DMS153 treated with DMSO at 0.1 percent for 48 hours (cell line): Measurements from ENCODE around the gene S100G.
"Not testable (repeated sequence)": the region's sequence is repeated elsewhere in the genome, so short reads cannot be mapped to it uniquely, and the experiment has no call there.

Source experiments
- DNase-seq: peaks from one replicate; lab custom pipeline; 2025; ENCODE audit not compliant: unreplicated experiment; lab: John Stamatoyannopoulos, UW

S100G gene

DNA sequence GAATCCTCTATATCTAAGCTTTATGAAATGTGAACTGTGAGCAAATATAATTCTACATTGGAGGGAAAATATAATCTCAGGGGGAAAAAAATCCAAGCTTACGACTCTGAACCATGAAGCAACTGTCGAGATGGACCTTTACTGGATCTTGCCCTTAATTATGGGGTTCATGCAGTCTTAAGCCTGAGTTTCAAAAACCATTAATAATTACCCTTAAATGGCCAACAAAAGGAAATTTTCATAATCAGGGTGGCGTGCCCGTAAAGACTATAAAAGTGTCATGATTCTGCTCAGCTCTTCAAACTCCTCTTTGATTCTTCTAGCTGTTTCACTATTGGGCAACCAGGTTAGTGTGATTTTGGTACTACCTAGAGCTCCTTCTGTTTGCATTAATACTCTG is at the start of gene S100G:
Gene S100G, plus strand, starts transcription at position 301 of the 400 bp plus-strand sequence. CDS start 849 bp downstream, outside the sequence.
- DNase-seq, result no peak

DNA sequence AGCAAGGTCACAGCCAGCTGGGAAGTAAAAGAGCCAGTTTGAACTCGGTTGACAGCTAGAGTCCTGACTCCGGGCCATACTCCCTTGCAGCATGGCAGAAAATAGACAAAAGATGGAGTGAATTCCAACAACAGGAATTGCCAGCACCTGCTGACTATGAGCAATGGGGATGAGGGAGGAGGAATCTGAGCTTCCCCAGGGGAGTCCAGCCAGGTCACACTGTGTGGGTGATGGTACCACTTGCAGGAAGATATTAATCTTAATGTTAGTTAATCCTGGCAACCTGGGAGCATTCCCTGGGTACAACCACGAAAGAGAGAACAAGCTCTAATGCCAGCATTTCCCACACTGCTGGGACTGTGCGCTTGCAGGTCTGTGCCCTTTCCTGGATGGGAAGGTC is 48.1 kb upstream of the S100G start:
- no peak for DNase-seq

GRCh38 chrX:16603235-16603634 is 46.7 kb upstream of the S100G start:
- DNase-seq, result not testable (repeated sequence)

GRCh38 chrX:16603822-16604221 is 46.1 kb upstream of the S100G start:
- no peak for DNase-seq

GRCh38 chrX:16604337-16604736 is 45.6 kb upstream of the S100G start:
- DNase-seq, result no peak

- DNase-seq, result no peak
Measured at GRCh38 chrX:16606142-16606720, 43.7 kb upstream of the S100G start.

DNA sequence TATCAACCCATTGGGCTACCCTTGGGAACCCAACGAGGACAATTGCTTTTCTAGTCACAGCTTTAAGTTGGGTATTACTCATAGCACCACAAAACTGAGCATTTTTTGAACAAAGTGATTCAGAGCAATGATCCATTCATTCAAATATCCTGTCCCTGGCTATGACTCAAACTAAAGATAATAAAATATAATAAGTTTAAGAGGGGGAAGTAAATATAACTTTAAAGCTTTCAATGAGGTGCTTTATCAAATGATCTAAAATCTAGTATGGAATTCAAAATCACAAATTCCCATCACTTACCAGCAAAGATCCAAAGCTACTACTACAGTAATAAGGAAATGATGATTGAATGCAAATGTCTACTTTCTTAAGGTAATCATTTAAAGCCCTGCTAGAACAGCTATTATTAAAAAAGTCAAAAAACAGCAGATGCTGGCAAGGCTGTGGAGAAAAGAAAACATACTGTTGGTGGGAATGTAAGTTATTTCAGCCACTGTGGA is 39.8 kb upstream of the S100G start:
- no peak for DNase-seq

GRCh38 chrX:16610654-16611053 is 39.3 kb upstream of the S100G start:
- not testable (repeated sequence) for DNase-seq

DNA sequence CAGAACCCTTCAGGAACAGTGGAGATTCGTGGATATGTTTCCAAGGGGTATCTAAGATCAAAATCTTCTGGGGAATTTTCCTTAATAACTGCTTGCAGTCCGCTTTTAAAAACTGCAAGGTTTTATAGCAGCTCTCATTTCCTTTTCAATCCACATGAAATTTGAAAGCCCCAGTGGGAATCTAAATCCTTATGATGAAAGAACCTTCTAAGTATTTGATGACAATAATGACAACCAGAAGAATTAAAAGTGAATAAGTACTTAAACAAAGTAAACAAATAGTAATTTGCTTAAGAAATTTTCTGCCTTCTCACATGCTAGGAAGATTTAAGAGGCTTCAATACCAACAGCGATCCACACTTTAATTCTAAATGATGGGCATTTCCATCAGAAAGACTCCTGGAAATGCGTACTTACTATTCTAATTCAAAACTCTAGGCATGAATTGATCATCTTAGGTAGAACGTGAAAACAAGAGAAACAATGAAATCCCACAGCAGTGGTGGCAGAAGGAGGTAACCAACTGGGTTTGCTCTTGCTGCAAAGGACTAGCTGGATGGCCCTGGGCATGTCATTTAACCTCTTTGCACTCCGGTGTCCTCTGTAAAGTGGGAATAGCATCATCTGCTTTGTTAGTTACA is 37.6 kb upstream of the S100G start:
- DNase-seq, result no peak

DNA sequence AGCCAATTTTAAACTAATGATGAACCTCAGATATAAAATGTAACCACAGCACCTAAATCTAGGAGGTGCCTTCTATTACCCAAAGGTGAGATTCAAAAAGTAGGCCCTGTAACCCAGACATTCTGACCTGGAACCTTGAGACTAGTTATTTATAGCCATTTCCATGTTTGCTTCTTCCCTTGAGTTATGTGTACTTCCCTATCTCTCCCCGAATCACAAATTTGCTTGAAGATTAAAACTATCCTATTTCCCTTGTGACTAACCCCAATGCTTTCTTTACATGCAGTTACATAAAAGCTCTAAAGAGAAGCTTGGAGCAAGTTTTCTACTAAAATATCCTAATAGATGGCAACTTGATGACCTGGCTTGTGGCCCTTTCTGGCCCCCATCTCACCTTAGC is 32.6 kb upstream of the S100G start:
- no peak for DNase-seq

GRCh38 chrX:16618422-16618821 is 31.5 kb upstream of the S100G start:
- DNase-seq, result no peak

DNA sequence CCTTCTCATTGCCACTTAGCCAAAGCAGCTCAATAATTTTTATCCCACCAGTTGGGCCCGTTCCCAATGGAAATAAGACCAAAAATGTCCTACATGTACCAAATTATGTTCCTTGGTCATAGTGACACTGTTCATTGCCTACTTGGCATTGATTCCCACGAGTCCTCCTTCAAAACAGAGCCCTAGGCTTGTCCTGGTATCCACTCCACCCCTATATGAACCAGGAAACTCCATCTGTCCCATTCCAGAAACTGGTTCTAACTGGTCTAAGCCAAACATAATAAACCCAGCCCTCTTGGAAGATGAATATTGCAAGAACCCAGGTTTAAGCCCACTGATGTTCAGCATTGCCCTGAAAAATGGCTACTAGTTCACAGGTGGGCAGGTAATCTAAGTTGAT is 30.9 kb upstream of the S100G start:
- no peak for DNase-seq

DNA sequence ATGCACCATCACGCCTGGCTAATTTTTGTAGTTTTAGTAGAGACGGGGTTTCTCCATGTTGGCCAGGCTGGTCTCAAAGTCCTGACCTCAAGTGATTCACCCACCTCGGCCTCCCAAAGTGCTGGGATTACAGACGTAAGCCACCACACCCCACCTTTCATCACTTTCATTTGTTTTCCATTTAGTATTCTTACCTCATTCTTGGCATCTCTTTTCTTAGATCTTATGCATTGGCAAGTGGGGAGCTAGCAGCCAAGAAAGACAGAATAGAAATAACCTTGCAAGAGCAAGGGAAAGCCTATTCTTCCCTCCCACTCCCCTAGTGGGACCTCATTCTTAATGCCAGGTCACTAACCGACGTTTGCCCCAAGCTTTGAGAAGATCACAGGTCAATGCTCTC is 21.4 kb upstream of the S100G start:
- not testable (repeated sequence) for DNase-seq

DNA sequence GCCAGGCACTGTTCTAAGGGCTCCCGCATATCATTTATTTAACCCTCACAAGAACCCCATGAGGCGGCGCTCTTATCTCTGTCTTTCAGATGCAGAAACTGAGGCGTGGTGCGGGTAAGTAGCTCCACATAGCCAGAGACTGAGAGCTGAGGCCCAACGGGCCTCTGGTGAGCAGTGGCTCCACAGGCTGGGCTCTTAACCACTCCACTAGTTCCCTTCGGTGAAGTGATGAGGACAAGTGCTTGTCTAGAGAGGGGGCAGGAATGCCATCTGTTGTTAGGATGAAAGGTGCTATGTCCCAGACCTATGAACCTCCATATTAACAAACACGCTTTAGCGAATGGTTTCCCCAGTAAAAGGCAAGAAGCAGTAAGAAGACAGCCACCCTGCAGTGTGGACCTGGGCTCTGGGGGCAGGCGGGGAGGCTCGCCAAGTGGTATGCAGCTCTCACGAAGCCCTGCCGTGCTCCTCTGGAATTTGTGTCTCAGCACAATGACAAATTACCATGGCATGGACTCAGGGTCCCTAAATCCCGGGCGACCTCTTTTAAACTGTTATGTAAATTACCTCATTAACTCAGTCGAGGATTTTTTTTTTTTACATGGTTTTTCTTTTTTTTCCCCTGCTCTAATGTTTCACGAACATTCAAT is 20.9 kb upstream of the S100G start:
- no peak for DNase-seq

DNA sequence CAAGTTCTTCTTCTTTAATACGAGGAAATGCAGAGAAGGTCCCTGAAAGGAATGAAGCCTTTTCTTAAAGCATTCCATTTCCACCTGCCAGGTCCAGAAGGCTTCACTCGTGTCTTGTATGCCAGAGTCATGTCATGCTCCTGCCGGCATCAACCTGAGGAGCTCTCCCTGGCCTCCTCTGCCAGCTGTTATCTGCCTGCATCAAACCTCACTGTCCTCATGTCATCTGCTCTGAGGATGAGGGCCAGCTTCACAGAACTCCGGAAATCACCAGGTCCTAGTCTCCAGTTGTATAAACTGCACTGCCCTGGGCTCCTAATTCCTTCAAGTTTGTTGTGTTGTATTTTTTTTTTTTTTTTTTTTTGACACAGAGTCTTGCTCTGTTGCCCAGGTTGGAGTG is 20.0 kb upstream of the S100G start:
- DNase-seq, result no peak

DNA sequence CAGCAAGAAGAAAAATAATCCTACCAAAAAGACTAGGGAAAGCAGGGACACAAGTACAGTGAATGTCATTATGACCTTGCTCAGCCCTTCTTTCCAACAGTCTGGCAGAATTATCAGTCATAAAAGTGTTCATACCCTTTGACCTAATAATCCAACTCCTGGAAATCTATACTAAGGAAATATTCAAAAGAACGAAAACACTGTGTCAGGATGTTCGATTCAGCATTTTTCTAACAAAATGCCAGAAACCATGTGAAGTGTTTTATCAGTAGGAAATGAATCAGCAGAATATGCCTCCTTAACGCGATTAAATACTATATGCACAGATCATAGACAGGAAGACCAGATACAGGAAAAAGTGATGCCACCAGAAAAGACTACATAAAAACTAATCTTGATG is 16.2 kb upstream of the S100G start:
- no peak for DNase-seq

GRCh38 chrX:16635040-16635439 is 14.9 kb upstream of the S100G start:
- DNase-seq, result no peak

GRCh38 chrX:16635596-16635995 is 14.4 kb upstream of the S100G start:
- DNase-seq, result no peak

- no peak for DNase-seq
Measured at GRCh38 chrX:16638533-16638932, 11.4 kb upstream of the S100G start.

GRCh38 chrX:16639966-16640365 is 10.0 kb upstream of the S100G start:
- DNase-seq, result no peak

DNA sequence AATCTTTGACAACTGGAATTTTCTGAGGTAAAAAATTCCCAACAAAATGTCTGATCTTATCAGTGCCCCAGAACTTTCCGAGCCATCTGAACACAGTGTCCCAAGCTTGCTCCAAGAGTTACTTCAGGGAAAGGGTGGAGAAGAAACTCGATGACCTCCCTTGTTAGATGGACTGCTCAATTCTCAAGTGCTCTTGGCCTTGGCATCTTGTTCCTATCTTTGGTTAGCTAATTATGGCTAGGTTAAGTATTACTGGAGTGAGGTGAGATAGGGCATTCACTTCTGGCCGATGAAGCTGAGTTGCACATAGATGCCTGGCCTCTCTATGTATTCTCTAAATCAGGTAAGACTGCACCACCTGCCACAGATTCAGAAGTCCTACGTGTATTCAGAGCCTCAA is 9.1 kb upstream of the S100G start:
- DNase-seq, result no peak

DNA sequence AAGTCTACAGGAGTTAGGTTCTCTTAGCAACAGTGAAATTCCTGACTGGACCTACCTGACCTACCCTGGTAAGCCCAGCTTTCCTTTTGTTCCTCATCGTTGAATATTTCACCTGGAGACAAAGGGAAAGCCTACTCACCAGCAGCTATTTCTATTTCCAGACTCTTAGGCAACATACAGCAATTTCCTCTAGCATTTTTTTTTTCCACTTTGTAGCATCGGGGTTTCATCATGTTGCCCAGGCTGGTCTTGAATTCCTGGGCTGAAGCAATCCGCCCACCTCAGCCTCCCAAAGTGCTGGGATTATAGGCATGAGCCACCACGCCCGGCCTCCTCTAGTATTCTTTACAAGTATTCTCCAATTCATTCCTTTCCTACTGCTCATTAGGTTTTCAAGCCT is 6.8 kb upstream of the S100G start:
- no peak for DNase-seq
